ACC112 (cell line): ENCODE data around the gene IFT57.

Experiments
- H2AFZ ChIP-seq: fragments of 200-600 bp; sonication (generic); one replicate; pipeline ENCODE4 v1.6.0; 2017; ENCODE audit warnings: antibody characterized with exemption, low read length; ENCODE audit not compliant: unreplicated experiment
- H3K27ac ChIP-seq: fragments of 200-600 bp; sonication (generic); 2 replicates; pipeline ENCODE4 v1.5.1; 2014; ENCODE audit warnings: low read depth, mild to moderate bottlenecking, antibody characterized with exemption, low read length, moderate library complexity
- H3K27me3 ChIP-seq: fragments of 200-600 bp; sonication (generic); 2 replicates; pipeline ENCODE4 v1.6.1; 2014; ENCODE audit warnings: mild to moderate bottlenecking, antibody characterized with exemption, low read length, moderate library complexity, mixed read lengths; ENCODE audit not compliant: insufficient read depth
- H3K36me3 ChIP-seq: fragments of 200-600 bp; sonication (generic); 2 replicates; pipeline ENCODE4 v1.6.1; 2016; ENCODE audit warnings: mild to moderate bottlenecking, antibody characterized with exemption, low read length, moderate library complexity, mixed read lengths; ENCODE audit not compliant: insufficient read depth
- H3K4me1 ChIP-seq: fragments of 200-600 bp; sonication (generic); one replicate; pipeline ENCODE4 v1.6.1; 2016; ENCODE audit warnings: low read length, mixed read lengths; ENCODE audit not compliant: insufficient read depth, unreplicated experiment, control insufficient read depth
- H3K4me3 ChIP-seq: fragments of 200-600 bp; sonication (generic); 2 replicates; pipeline ENCODE4 v1.5.1; 2014; ENCODE audit warnings: mild to moderate bottlenecking, low read depth, low read length
- H3K79me2 ChIP-seq: fragments of 200-600 bp; sonication (generic); one replicate; pipeline ENCODE4 v1.6.0; 2016; ENCODE audit warnings: low read length; ENCODE audit not compliant: control insufficient read depth, unreplicated experiment, insufficient read depth

The IFT57 gene

DNA sequence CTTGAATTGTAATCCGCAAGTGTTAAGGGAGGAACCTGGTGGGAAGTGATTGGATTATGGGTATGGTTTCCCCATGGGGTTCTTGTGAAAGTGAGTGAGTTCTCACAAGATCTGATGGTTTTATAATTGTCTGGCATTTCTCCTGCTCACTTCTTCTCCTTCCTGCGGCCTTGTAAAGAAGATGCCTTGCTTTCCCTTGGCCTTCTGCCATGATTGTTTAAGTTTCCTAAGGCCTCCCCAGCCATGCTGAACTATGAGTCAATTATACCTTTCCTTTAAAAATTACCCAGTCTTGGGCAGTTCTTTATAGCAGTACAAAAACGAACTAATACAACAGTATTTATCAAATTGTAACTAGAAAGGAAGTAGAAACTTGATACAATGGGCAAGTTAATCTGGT, 31.9 kb downstream of the IFT57 start:
- no peak overlapping the region for H3K27ac ChIP-seq
- H3K4me1 ChIP-seq, result no peaks in the 10 kb centered on the region
- no peaks in the 10 kb centered on the region for H3K79me2 ChIP-seq
- no peak overlapping the region for H3K4me3 ChIP-seq
- no peak overlapping the region for H2AFZ ChIP-seq
- H3K36me3 ChIP-seq, result peaks cover 16% of the 10 kb centered on the region; the same call in 1 of the 2 replicates
- no peaks in the 10 kb centered on the region for H3K27me3 ChIP-seq

DNA sequence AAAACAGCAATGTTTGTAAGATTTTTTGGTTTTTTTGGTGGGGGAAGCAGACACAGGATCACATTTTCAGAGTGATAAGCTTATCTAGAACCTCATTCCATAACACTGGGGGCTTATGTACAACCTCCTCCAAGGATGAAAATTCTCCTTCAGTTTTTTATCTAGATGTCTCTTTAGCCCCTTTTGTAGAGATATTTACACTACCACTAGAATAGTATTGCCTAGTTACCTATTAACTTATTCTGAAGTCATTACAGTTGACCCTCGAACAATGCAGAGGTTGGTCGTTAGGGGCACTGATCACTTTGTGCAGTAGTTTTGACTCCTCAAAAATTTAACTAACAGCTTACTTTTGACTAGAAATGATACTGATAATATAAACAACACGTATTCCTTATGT, 32.8 kb downstream of the IFT57 start:
- Histone ChIP-seq H3K36me3 (peaks cover 23% of the 10 kb centered on the region), H3K4me1 (no peaks in the 10 kb centered on the region), H3K79me2 (no peaks in the 10 kb centered on the region), H3K27ac (no peak overlapping the region), H2AFZ (no peak overlapping the region), H3K4me3 (no peak overlapping the region), H3K27me3 (no peaks in the 10 kb centered on the region)

DNA sequence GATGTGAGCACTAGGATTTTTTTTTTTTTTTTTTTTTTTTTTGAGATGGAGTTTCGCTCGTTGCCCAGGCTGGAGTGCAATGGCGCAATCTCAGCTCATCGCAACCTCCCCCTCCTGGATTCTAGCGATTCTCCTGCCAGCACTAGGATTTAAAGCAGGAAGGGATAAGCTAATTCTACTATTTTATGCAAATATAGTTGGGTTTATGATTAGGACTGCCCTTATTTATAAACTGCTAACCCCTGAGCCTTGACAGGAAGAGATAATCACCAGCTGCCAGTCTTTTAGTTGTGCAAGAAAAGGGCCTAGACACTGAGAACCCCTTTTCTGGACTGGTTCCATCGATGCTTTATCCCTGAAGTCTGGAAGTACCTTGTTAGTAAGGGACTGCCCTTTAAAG, 36.7 kb downstream of the IFT57 start:
- Histone ChIP-seq H3K36me3 (peaks cover 23% of the 10 kb centered on the region), H3K27me3 (no peaks in the 10 kb centered on the region), H3K4me1 (peaks cover 12% of the 10 kb centered on the region), H3K79me2 (no peaks in the 10 kb centered on the region), H3K27ac (no peak overlapping the region), H2AFZ (no peak overlapping the region), H3K4me3 (no peak overlapping the region)

DNA sequence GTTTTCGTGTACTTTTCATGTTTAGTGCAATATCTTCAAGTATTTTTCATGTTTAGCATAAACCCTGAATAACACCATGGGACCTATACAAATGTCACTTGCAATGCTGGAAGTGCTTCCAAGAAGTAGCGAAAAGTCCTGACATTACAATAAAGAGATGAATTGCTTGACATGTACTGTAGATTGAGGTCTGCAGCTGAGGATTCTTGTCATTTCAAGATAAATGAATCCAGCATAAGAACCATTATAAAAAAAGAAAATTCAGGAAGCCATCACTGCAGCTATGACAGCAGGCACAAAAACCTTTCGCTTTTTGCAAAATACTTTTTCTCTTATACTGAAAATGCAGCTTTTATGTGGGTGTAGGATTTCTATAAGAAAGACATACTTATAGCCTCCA, 37.4 kb downstream of the IFT57 start:
- no peaks in the 10 kb centered on the region for H3K79me2 ChIP-seq
- peaks cover 17% of the 10 kb centered on the region for H3K36me3 ChIP-seq
- no peak overlapping the region for H3K4me3 ChIP-seq
- no peaks in the 10 kb centered on the region for H3K27me3 ChIP-seq
- H3K4me1 ChIP-seq, result peaks cover 18% of the 10 kb centered on the region
- no peak overlapping the region for H3K27ac ChIP-seq
- H2AFZ ChIP-seq, result no peak overlapping the region

DNA sequence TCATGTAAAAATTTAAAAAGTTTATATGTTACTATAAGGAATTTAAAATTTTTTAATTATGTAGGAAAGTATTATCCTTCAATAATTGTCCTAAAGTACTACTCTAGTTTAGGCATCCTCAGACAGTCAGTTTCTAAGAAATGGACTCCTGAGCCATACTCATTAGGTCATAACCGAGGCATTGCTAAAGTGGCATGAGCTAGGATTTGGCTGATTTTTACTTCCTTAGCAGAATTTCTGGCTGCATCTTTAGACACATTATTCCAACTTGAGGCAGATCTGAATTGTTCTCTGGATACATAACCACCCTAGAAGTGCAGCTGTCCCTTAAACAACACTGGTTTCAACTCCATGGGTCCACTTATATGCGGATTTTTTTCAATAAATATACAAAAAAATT, 38.3 kb downstream of the IFT57 start:
- H2AFZ ChIP-seq, result no peak overlapping the region

DNA sequence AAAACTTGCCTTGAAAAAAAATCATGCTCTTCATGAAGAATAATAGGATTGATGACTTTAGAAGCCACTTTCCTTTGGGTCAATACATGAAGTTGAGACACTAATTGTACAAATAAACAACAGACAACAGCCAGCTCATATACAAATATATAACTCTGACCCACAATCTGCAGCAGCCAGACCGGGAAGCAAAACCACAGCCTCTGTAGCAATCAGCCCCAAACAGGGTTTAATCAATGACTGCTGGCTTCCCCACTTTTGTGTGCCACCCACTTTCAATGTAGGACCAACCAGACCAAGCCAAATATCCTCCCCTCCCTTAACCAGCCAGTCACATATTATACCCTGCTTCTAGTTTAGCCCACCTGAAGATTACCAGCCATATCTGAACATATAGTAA, 39.0 kb downstream of the IFT57 start:
- Histone ChIP-seq H3K4me3 (no peak overlapping the region), H3K36me3 (peaks cover 17% of the 10 kb centered on the region), H3K4me1 (peaks cover 30% of the 10 kb centered on the region), H3K79me2 (no peaks in the 10 kb centered on the region), H3K27me3 (no peaks in the 10 kb centered on the region), H3K27ac (no peak overlapping the region), H2AFZ (no peak overlapping the region)

More for the DNA sequence above, 38.3 kb downstream of the IFT57 start:
- no peaks in the 10 kb centered on the region for H3K79me2 ChIP-seq
- H3K27ac ChIP-seq, result no peak overlapping the region
- peaks cover 17% of the 10 kb centered on the region for H3K36me3 ChIP-seq
- peaks cover 24% of the 10 kb centered on the region for H3K4me1 ChIP-seq
- no peaks in the 10 kb centered on the region for H3K27me3 ChIP-seq
- no peak overlapping the region for H3K4me3 ChIP-seq

DNA sequence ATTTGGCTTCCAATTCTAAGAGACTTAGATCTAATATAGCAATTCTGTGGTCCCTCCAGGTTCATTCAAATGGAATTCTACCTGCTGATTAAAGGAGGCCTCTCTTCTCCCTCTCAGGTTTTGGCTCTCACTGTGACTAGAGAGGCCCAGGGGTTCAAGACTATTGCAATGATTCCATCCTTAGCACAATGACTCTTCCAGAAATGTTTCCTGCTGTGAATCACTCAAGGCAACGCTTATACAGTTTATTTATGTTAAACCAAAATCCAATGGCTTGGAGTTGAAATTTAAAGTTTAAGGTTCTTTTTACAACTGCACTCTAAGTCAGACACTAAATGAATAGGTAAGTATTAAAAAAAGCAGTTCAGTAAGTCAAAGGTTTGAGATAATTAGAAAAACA, 39.9 kb downstream of the IFT57 start:
- H3K27ac ChIP-seq, result no peak overlapping the region
- H2AFZ ChIP-seq, result no peak overlapping the region
- peaks cover 30% of the 10 kb centered on the region for H3K4me1 ChIP-seq
- H3K27me3 ChIP-seq, result no peaks in the 10 kb centered on the region
- no peaks in the 10 kb centered on the region for H3K79me2 ChIP-seq
- H3K36me3 ChIP-seq, result peaks cover 17% of the 10 kb centered on the region
- H3K4me3 ChIP-seq, result no peak overlapping the region

DNA sequence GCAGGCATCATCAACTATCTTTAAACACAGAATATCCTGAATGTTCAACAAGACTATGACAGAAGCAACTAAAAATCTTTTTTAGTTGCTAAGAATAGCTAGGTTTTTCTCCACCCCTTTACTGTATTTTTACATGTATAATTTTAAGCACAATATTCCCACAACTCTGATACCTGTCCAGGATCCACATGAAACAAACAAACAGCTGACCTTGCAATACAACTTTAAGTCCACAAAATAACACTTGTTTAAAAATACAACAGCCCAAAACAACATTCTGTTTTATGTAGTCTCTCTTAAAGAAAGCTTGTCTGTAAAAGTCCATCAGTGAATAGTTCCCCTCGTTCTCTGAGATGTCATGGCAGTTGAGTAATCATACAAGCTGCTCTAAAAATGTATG, 41.1 kb downstream of the IFT57 start:
- no peaks in the 10 kb centered on the region for H3K27me3 ChIP-seq
- H3K4me1 ChIP-seq, result peaks cover 30% of the 10 kb centered on the region
- peaks cover 15% of the 10 kb centered on the region for H3K36me3 ChIP-seq
- H3K27ac ChIP-seq, result no peak overlapping the region
- no peaks in the 10 kb centered on the region for H3K79me2 ChIP-seq
- no peak overlapping the region for H3K4me3 ChIP-seq
- no peak overlapping the region for H2AFZ ChIP-seq

DNA sequence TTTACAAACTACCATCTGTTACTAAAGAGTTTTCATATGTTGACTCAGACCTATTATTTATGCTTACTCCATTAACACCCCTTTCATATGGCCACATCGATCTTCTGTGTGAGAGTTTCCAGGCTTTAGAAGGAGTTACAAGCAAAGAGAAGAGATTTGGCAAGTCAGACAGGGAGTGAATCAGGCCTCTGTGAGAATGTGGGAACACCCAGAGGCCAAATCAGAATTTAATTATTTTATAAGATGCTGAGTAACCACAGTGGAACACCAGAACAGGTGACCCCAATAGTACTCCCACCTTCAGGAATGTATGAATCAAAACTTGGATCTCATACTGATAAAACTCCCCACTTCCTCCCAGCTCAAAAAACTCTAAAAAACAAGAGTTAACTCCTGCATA, 42.0 kb downstream of the IFT57 start:
- H2AFZ ChIP-seq, result no peak overlapping the region
- peaks cover 30% of the 10 kb centered on the region for H3K4me1 ChIP-seq
- H3K27ac ChIP-seq, result no peak overlapping the region
- H3K36me3 ChIP-seq, result peaks cover 6% of the 10 kb centered on the region; the same call in 1 of the 2 replicates
- no peaks in the 10 kb centered on the region for H3K27me3 ChIP-seq
- H3K79me2 ChIP-seq, result no peaks in the 10 kb centered on the region
- no peak overlapping the region for H3K4me3 ChIP-seq

DNA sequence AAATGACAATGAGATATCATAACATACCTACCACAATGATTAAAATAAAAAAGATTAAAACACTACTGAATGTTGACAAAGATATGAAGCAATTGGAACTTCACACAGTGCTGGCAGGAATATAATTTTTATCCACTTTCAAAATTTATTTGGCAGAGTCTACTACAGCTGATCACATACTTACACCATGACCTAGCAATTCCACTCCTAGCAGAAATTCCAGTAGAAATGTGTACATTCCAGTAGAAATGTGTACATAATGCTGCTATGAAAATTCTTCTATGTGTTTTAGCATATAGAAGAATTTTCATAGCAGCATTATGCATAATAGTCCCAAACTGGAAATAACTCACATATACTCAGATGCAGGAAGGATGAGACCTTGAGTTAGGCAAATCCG, 43.5 kb downstream of the IFT57 start:
- Histone ChIP-seq H3K27me3 (no peaks in the 10 kb centered on the region), H3K79me2 (no peaks in the 10 kb centered on the region), H3K4me3 (no peak overlapping the region)

DNA sequence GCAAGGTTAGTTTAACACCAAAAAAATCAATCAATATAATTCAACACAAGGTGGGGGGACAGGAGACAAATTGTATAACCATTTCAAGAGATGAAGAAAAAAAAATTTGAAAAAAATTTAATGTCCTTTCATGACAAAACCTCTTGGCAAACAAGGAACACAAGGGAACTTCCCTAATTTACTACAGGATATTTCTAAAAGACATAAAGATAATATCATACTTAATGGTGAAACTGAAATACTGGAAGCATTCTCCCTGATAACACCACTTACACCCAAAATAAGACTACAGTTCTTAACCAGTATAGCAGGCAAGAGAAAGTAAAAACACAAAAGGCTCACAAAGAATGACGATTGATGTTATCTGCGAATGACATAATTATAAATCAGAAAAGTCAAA, 44.7 kb downstream of the IFT57 start:
- Histone ChIP-seq H3K27me3 (no peaks in the 10 kb centered on the region), H2AFZ (no peak overlapping the region), H3K79me2 (no peaks in the 10 kb centered on the region), H3K4me1 (peaks cover 24% of the 10 kb centered on the region), H3K4me3 (no peak overlapping the region), H3K36me3 (no peaks in the 10 kb centered on the region), H3K27ac (no peak overlapping the region)

More for the DNA sequence above, 43.5 kb downstream of the IFT57 start:
- H2AFZ ChIP-seq, result no peak overlapping the region
- no peaks in the 10 kb centered on the region for H3K36me3 ChIP-seq
- H3K27ac ChIP-seq, result no peak overlapping the region
- peaks cover 30% of the 10 kb centered on the region for H3K4me1 ChIP-seq
